SHP77 treated with DMSO at 0.1 percent for 48 hours (cell line): ENCODE measurements around the gene LRTM2.

Source experiments
- DNase-seq: peaks from one replicate; lab custom pipeline; 2025; lab: John Stamatoyannopoulos, UW

The LRTM2 gene

DNA sequence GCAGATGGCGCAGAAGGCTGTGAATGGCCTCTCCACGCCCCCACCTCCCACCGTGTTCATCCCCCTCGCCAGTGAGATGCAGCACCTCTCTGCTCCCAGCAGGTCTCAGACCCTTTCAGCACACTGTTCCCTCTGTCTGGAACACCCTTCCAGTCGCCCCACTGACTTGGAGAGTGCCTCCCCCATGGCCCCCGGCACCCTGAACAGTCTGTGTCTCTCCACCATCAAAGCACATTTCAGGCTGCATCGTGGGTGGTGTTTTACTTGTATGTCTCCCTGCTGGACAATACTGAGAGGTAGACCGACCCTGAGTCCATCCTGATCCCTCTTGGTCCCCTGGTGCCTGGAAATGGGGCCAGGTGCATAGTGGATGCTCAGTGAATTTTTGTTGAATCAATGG lies 63.1 kb downstream of the LRTM2 start:
- DNase-seq, result no peak

DNA sequence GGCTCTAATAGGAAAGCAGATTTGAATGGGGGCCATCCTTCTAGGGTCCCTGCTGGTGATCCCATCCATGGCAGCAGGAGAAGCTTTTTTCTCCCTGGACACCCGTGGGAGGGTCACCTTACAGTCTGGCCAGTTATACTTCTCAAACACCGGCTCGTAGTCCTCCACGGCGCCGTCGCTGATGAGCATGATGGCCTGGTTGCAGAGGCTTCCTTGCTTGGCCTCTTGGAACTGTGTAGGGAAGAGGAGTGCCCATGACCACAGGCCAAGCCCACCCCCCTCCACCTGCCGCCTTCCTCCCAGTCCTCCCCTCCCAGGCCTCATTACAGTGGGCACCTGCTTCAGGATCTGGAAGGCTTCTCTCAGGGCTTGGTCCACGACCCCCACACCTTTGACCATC lies 64.3 kb downstream of the LRTM2 start:
- no peak for DNase-seq

GRCh38 chr12:1885082-1885596 lies 64.8 kb downstream of the LRTM2 start:
- DNase-seq, result no peak

DNA sequence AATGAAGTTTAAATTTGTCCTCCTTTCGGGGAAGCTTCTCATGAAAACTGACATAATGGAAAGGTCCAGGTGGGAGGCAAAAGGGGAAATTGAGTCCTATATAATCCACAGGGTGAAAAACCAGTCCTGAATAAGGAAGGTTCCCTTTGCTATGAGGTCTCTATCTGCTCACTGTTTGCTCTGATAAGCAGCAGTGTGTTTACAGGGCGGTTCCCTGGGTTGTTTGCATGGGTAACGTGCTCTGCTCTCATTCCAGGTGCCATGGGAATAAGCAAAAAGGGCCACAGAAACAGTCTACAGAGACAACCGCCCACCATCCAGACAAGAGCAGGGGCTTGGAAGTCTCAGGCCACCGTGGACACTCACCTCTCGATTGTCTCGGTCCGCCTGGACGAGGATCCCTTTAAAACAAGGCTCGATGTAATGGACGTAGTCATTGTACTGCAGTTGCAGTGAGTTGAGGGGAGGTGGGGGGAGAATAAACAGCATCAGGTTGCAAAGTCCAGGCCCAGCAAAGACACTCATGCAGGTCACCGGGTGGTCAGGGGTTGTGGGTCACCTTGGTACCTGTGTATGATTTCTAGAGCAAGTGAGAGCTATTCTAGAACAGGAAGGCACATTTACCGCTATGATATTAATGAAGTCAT lies 65.4 kb downstream of the LRTM2 start:
- no peak for DNase-seq
